Lower lobe of right lung (tissue), 2 donors: ENCODE results near the gene LRRN4. TPM values are rescaled to one million over a fixed set of nuclear protein-coding genes. Genes with fewer than 3 reads are reported as not detected.

Experiments
- ATAC-seq, 2 donors: fragments of 200-7000 bp; cut with Tn5 transposase; one replicate each; pipeline ENCODE4 v1.9.1; 2020 to 2022; ENCODE audit warnings: mild to moderate bottlenecking in 2 of 2, moderate library complexity in 2 of 2
- DNase-seq: peaks from one replicate; pipeline ENCODE4 v3.0.0-alpha.2; 2020
- H3K27ac ChIP-seq: fragments of 200-600 bp; one replicate; pipeline ENCODE4 v1.8.0; 2022
- H3K27me3 ChIP-seq: fragments of 200-600 bp; one replicate; pipeline ENCODE4 v1.8.0; 2022; ENCODE audit warnings: low read depth
- H3K36me3 ChIP-seq: fragments of 200-600 bp; one replicate; pipeline ENCODE4 v1.8.0; 2022; ENCODE audit warnings: mild to moderate bottlenecking
- H3K4me1 ChIP-seq: fragments of 200-600 bp; one replicate; pipeline ENCODE4 v1.8.0; 2022
- H3K4me3 ChIP-seq: fragments of 200-600 bp; one replicate; pipeline ENCODE4 v1.8.0; 2022; ENCODE audit warnings: mild to moderate bottlenecking
- H3K9me3 ChIP-seq: fragments of 200-600 bp; one replicate; pipeline ENCODE4 v1.8.0; 2022
- intact Hi-C: fragments of 100-400 bp; cut with DNase I; formaldehyde crosslinking; loops from one replicate; pipeline ENCODE4 v1.11.0; 2022
- total RNA-seq: library from RNA; stranded (reverse); fragmentation: NEBNext Ultra II Directional; extraction: Animal tissue kit (Norgen Biotek cat#: 25700); gene quantifications from one replicate; pipeline ENCODE4 v1.2.1, GENCODE V29; 2021
- TF ChIP-seq, protein P1 (sequence below): fragments of 200-600 bp; IDR thresholded peaks from one replicate; pipeline ENCODE4 v1.8.0; 2022; ENCODE audit warnings: antibody characterized with exemption, mild to moderate bottlenecking
- donor health status: DM: no; HTN: yes; CAD: no; lungs with severe emphysema.

LRRN4 gene
- total RNA-seq, 1 donor from 2014 or later, result 42.6 TPM

DNA sequence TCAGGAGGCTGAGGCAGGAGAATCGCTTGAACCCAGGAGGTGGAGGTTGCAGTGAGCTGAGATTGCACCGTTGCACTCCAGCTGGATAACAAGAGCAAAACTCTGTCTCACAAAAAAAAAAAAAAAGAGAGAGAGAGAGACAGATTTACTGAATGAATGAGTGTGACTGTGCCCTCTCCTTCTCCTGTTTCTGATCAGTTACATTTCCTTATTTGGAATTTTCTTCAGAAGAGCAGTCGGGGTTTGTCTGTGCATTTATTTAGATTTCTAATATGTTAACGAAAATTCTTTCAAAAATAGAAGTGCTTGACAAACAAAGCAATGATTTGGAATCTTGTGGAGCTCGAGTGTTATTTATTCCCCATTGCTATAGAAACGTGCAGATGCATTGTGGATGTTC, 6.4 kb upstream of the LRRN4 start:
- Histone ChIP-seq H3K27me3 (peaks cover 7% of the 10 kb centered on the region), H3K9me3 (no peaks in the 10 kb centered on the region), H3K36me3 (no peaks in the 10 kb centered on the region), H3K4me3 (no peak overlapping the region), H3K4me1 (peaks cover 5% of the 10 kb centered on the region), H3K27ac (peak overlapping the region; percentile 71)
- no peak for DNase-seq
- TF ChIP-seq, protein P1, sequence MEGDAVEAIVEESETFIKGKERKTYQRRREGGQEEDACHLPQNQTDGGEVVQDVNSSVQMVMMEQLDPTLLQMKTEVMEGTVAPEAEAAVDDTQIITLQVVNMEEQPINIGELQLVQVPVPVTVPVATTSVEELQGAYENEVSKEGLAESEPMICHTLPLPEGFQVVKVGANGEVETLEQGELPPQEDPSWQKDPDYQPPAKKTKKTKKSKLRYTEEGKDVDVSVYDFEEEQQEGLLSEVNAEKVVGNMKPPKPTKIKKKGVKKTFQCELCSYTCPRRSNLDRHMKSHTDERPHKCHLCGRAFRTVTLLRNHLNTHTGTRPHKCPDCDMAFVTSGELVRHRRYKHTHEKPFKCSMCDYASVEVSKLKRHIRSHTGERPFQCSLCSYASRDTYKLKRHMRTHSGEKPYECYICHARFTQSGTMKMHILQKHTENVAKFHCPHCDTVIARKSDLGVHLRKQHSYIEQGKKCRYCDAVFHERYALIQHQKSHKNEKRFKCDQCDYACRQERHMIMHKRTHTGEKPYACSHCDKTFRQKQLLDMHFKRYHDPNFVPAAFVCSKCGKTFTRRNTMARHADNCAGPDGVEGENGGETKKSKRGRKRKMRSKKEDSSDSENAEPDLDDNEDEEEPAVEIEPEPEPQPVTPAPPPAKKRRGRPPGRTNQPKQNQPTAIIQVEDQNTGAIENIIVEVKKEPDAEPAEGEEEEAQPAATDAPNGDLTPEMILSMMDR, result no peak
- no peak for ATAC-seq
- intact Hi-C loops, result no loop called here

GRCh38 chr20:6058684-6059295, 4.9 kb upstream of the LRRN4 start:
- peaks cover 5% of the 10 kb centered on the region for H3K4me1 ChIP-seq
- peaks cover 9% of the 10 kb centered on the region for H3K27me3 ChIP-seq
- no peaks in the 10 kb centered on the region for H3K9me3 ChIP-seq
- H3K4me3 ChIP-seq, result no peak overlapping the region
- intact Hi-C loops, result no loop called here
- DNase-seq (peak; percentile 68), ATAC-seq (peak; percentile 68 to 71)
- TF ChIP-seq, protein P1, result no peak
- no peaks in the 10 kb centered on the region for H3K36me3 ChIP-seq
- peak overlapping the region; percentile 71 for H3K27ac ChIP-seq

- Histone ChIP-seq H3K36me3 (no peaks in the 10 kb centered on the region), H3K27me3 (peaks cover 17% of the 10 kb centered on the region), H3K9me3 (no peaks in the 10 kb centered on the region), H3K4me3 (no peak overlapping the region), H3K4me1 (peaks cover 5% of the 10 kb centered on the region), H3K27ac (peak overlapping the region; percentile 71)
- no peak for ATAC-seq
- DNase-seq, result no peak
- TF ChIP-seq, protein P1, result no peak
- intact Hi-C loops, result no loop called here
Observed at GRCh38 chr20:6057691-6058090, 3.8 kb upstream of the LRRN4 start.

- peak; percentile 79 to 85 for ATAC-seq
- Histone ChIP-seq H3K4me3 (no peak overlapping the region), H3K36me3 (no peaks in the 10 kb centered on the region), H3K4me1 (peaks cover 10% of the 10 kb centered on the region), H3K27me3 (peaks cover 23% of the 10 kb centered on the region), H3K27ac (peak overlapping the region; percentile 71), H3K9me3 (no peaks in the 10 kb centered on the region)
- intact Hi-C loops, result no loop called here
- DNase-seq, result peak; percentile 56
- TF ChIP-seq, protein P1, result no peak
Observed at GRCh38 chr20:6057139-6057538, 3.3 kb upstream of the LRRN4 start.

DNA sequence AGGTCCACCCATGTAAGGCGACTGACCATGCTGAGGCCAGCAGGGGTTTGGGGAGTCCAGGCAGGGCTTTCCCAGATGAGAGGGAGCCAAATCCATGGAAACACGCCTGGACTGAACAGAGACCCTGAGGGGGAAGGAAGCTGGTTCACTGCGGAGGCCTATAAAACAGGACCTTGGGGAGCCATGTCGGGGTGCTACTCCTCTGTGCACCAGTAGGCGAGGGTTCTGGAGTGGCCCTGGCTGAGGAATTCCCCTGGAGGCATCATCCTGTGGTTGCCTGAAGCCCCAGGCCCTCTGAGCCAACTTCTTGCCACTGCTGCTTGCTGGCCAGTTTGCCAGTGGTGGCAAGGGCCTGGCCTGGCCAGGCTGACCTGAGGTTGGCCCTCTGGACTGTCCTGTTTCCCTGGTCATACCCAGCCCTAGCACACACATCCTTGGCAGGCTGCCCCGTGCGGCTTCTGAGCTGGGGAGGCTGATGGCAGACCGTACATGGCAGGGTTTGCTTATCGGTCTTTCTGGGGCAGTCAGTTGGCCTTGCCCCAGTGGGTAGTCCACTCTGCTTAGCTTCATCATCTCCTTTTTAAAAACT, 2.2 kb upstream of the LRRN4 start:
- Histone ChIP-seq H3K9me3 (no peaks in the 10 kb centered on the region), H3K4me3 (no peak overlapping the region), H3K27ac (peak overlapping the region; percentile 18), H3K4me1 (peaks cover 10% of the 10 kb centered on the region), H3K27me3 (peaks cover 30% of the 10 kb centered on the region), H3K36me3 (no peaks in the 10 kb centered on the region)
- intact Hi-C loops, result no loop called here
- TF ChIP-seq, protein P1, result no peak
- no peak for DNase-seq
- ATAC-seq, result no peak
